Naive thymus-derived CD4-positive, alpha-beta T cell (primary cell): Measurements from ENCODE around the gene PHACTR1. TPM values are rescaled to one million over a fixed set of nuclear protein-coding genes. Genes with fewer than 3 reads are reported as not detected.

Experiments used
- ATAC-seq: fragments of 150-1000 bp; cut with Tn5 transposase; 2 replicates; pipeline ENCODE4 v1.10.0; 2021; ENCODE audit warnings: mild to moderate bottlenecking, moderate library complexity
- CTCF ChIA-PET: fragments of 350-600 bp; sonication (Branson Sonifier 250); formaldehyde crosslinking; loops from one replicate; lab custom pipeline; 2021; ENCODE audit warnings: antibody characterized with exemption; lab: Charles Lee
- POLR2A ChIA-PET: fragments of 350-600 bp; sonication (Branson Sonifier 250); formaldehyde crosslinking; loops from one replicate; lab custom pipeline; 2021; ENCODE audit warnings: antibody characterized with exemption, inconsistent platforms; lab: Charles Lee
- DNase-seq, 9 donors: peaks; one replicate each; pipeline versions ENCODE4 v3.0.0 to v3.0.0-alpha.2; 2020 to 2022; ENCODE audit warnings: mixed read lengths in 1 of 9
- H3K27ac ChIP-seq: one replicate; pipeline ENCODE4 v1.7.0; 2013; ENCODE audit warnings: mild to moderate bottlenecking, low read depth, low read length, moderate library complexity
- H3K27me3 ChIP-seq, 2 donors: one replicate each; pipeline ENCODE4 v1.7.0; 2013; ENCODE audit warnings: low read length in 2 of 2, mild to moderate bottlenecking in 2 of 2, moderate library complexity in 2 of 2; ENCODE audit not compliant: control insufficient read depth in 2 of 2, insufficient read depth in 2 of 2
- H3K36me3 ChIP-seq, 3 experiments: 1 replicate in 2 of 3; 2 replicates in 1 of 3; pipeline ENCODE4 v1.7.0; 2013; ENCODE audit warnings: low read length in 3 of 3, mild to moderate bottlenecking in 3 of 3, moderate library complexity in 1 of 3; ENCODE audit not compliant: insufficient read depth in 3 of 3, control insufficient read depth in 2 of 3
- H3K4me1 ChIP-seq, 2 donors: one replicate each; pipeline ENCODE4 v1.7.0; 2013; ENCODE audit warnings: low read length in 2 of 2, mild to moderate bottlenecking in 2 of 2, moderate library complexity in 1 of 2; ENCODE audit not compliant: control insufficient read depth in 2 of 2, insufficient read depth in 2 of 2
- H3K4me3 ChIP-seq: 2 replicates; pipeline ENCODE4 v1.7.0; 2013; ENCODE audit warnings: mild to moderate bottlenecking, low read length
- H3K9me3 ChIP-seq, 3 experiments: 1 replicate in 2 of 3; 2 replicates in 1 of 3; pipeline ENCODE4 v1.7.0; 2013; ENCODE audit warnings: low read length in 3 of 3; ENCODE audit not compliant: control insufficient read depth in 2 of 3
- H3K27ac Mint-ChIP-seq, 9 donors: one replicate each; pipeline ENCODE4 v1.8.0; 2020 to 2022; ENCODE audit warnings: mixed read lengths in 9 of 9, mild to moderate bottlenecking in 8 of 9, moderate library complexity in 5 of 9, inconsistent platforms in 2 of 9
- H3K27me3 Mint-ChIP-seq, 5 donors: one replicate each; pipeline ENCODE4 v1.8.0; 2021 to 2022; ENCODE audit warnings: mixed read lengths in 5 of 5, mild to moderate bottlenecking in 1 of 5
- H3K36me3 Mint-ChIP-seq, 5 donors: one replicate each; pipeline ENCODE4 v1.8.0; 2020 to 2022; ENCODE audit warnings: mixed read lengths in 5 of 5, mild to moderate bottlenecking in 3 of 5, inconsistent platforms in 1 of 5
- H3K4me1 Mint-ChIP-seq, 7 donors: one replicate each; pipeline ENCODE4 v1.8.0; 2020 to 2022; ENCODE audit warnings: mixed read lengths in 7 of 7, mild to moderate bottlenecking in 3 of 7, inconsistent platforms in 1 of 7
- H3K4me3 Mint-ChIP-seq, 10 donors: one replicate each; pipeline ENCODE4 v1.8.0; 2020 to 2022; ENCODE audit warnings: mild to moderate bottlenecking in 10 of 10, mixed read lengths in 10 of 10, moderate library complexity in 6 of 10, inconsistent platforms in 2 of 10
- H3K9me3 Mint-ChIP-seq, 11 donors: one replicate each; pipeline ENCODE4 v1.8.0; 2020 to 2022; ENCODE audit warnings: mixed read lengths in 11 of 11, mild to moderate bottlenecking in 4 of 11, inconsistent platforms in 1 of 11, moderate library complexity in 1 of 11
- intact Hi-C, 2 donors: fragments of 100-400 bp; cut with micrococcal nuclease; formaldehyde crosslinking; loops; one replicate each; pipeline ENCODE4 v1.15.1; 2023
- polyA plus RNA-seq, 2 donors: library from polyadenylated mRNA; unstranded; fragments of 300-500 nt; fragmentation: Illumina TruSeq; gene quantifications; one replicate each; pipeline ENCODE4 v1.2.3, GENCODE V29; 2021
- total RNA-seq, 6 experiments: library from RNA in 5 of 6; stranded (reverse) in 5 of 6; gene quantifications; 1 replicate in 5 of 6; 2 replicates in 1 of 6; pipeline ENCODE4 v1.2.3 and lab custom pipeline; 2021 to 2026

PHACTR1 gene
- total and polyA plus RNA-seq, 7 experiments from 2014 or later, result 0.18 to 43.1 (median 0.62) TPM

DNA sequence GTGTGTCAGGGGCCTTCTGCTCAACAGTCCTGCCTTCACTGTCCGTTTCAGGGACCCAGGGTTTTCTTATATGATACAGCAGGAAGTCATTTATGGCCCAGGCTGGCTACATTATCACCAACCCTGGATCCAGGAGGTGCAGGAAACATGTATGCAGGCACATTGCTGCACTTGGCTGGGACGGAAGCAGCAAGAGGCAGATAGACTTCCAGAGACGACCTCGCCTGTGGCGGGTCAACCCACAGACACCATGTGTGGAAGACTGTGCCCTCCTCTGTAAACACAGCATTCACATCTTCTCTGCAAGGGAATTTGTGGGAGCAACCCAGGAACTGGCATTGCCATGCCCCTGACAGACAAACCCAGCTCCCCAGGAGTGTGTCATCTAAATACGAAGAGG lies 568.1 kb downstream of the PHACTR1 start:
- Mint-ChIP-seq H3K27ac (no peak overlapping the region), H3K36me3 (peaks cover 9 to 35% (median 24%) of the 10 kb centered on the region in 5 donors), H3K9me3 (peaks cover 0 to 52% (median 16%) of the 10 kb centered on the region in 11 donors), H3K27me3 (no peaks in the 10 kb centered on the region), H3K4me3 (no peak overlapping the region), H3K4me1 (peaks cover 0 to 9% (median 6%) of the 10 kb centered on the region in 7 donors)
- intact Hi-C loops, result no loop called here
- Histone ChIP-seq H3K36me3 (no peaks in the 10 kb centered on the region), H3K27me3 (no peaks in the 10 kb centered on the region), H3K4me3 (no peak overlapping the region), H3K4me1 (no peaks in the 10 kb centered on the region), H3K9me3 (peaks cover 0 to 28% (median 15%) of the 10 kb centered on the region in 3 experiments), H3K27ac (no peak overlapping the region)
- ATAC-seq, result no peak
- CTCF ChIA-PET, result no interaction called here
- POLR2A ChIA-PET, result interaction anchor here (0.6 kb wide), 1 partner anchor 32 kb away, joined by 5 read pairs; no protein-coding TSS in a partner anchor
- DNase-seq, result no peak

DNA sequence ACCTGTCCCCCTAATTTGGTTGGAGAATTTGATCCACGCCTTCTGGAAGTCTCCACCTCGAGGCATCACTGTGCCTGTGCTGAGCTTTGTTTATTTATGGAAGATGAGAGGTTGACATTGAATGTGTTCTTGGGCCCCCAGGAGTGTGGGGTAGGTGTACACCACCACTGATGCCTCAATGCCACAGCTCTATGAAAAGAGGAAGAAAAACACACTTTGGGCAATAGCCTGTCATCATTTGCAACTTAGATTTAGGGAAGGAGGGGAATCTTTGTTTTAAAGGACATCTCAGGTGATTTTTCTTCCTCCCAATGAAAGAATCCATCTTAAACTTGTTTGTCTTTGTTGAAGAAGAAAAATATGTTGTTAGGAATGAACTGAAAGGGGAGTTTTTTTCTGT lies 569.1 kb downstream of the PHACTR1 start:
- no peak overlapping the region for H3K4me3 ChIP-seq
- Mint-ChIP-seq H3K4me3 (no peak overlapping the region), H3K9me3 (peaks cover 0 to 60% (median 16%) of the 10 kb centered on the region in 11 donors), H3K27me3 (no peaks in the 10 kb centered on the region), H3K4me1 (no peaks in the 10 kb centered on the region), H3K27ac (no peak overlapping the region), H3K36me3 (peaks cover 9 to 42% (median 32%) of the 10 kb centered on the region in 5 donors)
- no peaks in the 10 kb centered on the region for H3K4me1 ChIP-seq
- DNase-seq, result no peak
- no peak overlapping the region for H3K27ac ChIP-seq
- H3K36me3 ChIP-seq, result no peaks in the 10 kb centered on the region
- ChIA-PET CTCF (no interaction called here), POLR2A (no interaction called here)
- peaks cover 0 to 28% (median 15%) of the 10 kb centered on the region in 3 experiments for H3K9me3 ChIP-seq
- ATAC-seq, result peak; percentile 36
- no peaks in the 10 kb centered on the region for H3K27me3 ChIP-seq
- intact Hi-C loops, result no loop called here

DNA sequence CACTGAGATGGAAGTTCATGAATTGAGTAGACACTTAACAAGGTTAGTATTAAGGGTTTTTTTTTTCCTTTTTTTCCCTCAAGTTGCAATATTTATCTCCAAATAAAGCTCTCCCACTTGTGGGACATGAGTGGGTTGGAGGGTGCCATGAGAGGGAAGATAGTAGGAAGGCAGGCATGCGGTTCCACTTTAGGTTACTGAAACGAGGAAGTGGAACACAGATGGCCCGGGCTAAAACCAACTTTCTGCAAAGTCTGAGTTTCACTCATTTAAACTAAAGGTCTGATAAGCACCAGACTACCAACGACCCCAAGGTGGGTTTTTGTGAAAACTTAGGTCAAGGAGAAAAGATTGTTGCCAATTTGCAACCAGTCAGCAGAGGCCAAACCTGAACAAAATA lies 569.6 kb downstream of the PHACTR1 start:
- Mint-ChIP-seq H3K27me3 (no peaks in the 10 kb centered on the region), H3K36me3 (peaks cover 9 to 42% (median 32%) of the 10 kb centered on the region in 5 donors), H3K4me3 (no peak overlapping the region), H3K27ac (peak overlapping the region in 1 of 9 donors; percentile 43), H3K4me1 (no peaks in the 10 kb centered on the region), H3K9me3 (peaks cover 0 to 60% (median 16%) of the 10 kb centered on the region in 11 donors)
- Histone ChIP-seq H3K4me3 (no peak overlapping the region), H3K4me1 (no peaks in the 10 kb centered on the region), H3K27me3 (no peaks in the 10 kb centered on the region), H3K9me3 (peaks cover 0 to 28% (median 15%) of the 10 kb centered on the region in 3 experiments), H3K27ac (no peak overlapping the region), H3K36me3 (no peaks in the 10 kb centered on the region)
- intact Hi-C loops, result no loop called here
- no peak for DNase-seq
- CTCF ChIA-PET, result no interaction called here
- peak; percentile 50 for ATAC-seq
- POLR2A ChIA-PET, result no interaction called here

DNA sequence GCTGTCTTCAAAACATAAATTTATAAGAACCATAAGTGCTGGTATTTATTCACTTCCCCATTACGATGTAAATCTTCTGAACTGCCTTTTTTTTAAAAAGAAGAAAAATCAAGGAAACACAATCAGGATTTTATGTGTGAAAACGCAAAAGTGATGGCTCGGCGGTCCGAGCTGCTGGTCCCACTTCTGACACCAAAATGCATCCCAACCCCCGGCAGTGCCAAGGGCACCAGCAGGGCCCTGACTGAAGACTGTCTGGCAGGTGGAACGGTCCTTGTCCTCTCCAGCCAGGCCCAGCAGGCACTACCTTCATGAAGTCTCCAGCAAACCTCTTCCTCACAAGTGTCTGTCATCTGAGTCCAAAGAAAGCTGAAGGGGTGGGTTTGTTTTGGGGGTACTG lies 570.5 kb downstream of the PHACTR1 start:
- no peak overlapping the region for H3K27ac Mint-ChIP-seq
- no peak for DNase-seq

DNA sequence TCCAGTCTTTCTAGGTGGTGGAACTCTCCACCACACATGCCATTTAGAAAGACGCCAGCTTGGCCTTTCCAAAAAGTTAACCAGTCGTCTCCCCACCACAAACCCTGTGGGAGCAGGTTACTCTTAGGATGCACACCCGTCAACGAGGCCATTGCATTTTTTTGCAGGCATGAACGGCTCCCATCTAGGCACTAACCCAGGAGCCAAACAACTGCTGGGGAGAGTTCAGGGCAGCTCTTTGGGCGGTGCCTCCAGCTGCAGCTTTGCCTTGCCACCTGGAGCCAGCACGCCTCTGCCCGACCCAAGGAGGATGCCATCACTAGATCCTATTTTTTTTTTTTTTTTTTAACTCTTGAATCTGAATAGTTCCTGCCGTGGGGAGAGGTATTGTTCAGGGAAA lies 571.9 kb downstream of the PHACTR1 start:
- Mint-ChIP-seq H3K27me3 (no peaks in the 10 kb centered on the region), H3K4me1 (no peaks in the 10 kb centered on the region), H3K27ac (no peak overlapping the region), H3K4me3 (no peak overlapping the region), H3K36me3 (peaks cover 13 to 54% (median 45%) of the 10 kb centered on the region in 5 donors), H3K9me3 (peaks cover 0 to 59% (median 16%) of the 10 kb centered on the region in 11 donors)
- POLR2A ChIA-PET, result no interaction called here
- intact Hi-C loops, result no loop called here
- CTCF ChIA-PET, result no interaction called here
- H3K36me3 ChIP-seq, result peaks cover 0 to 16% (median 0%) of the 10 kb centered on the region in 3 experiments
- no peak overlapping the region for H3K27ac ChIP-seq
- H3K4me3 ChIP-seq, result no peak overlapping the region
- H3K4me1 ChIP-seq, result no peaks in the 10 kb centered on the region
- peaks cover 0 to 28% (median 15%) of the 10 kb centered on the region in 3 experiments for H3K9me3 ChIP-seq
- no peak for DNase-seq
- no peak for ATAC-seq
- H3K27me3 ChIP-seq, result no peaks in the 10 kb centered on the region

More for the DNA sequence above, 570.5 kb downstream of the PHACTR1 start:
- ATAC-seq, result no peak
- no peaks in the 10 kb centered on the region for H3K4me1 ChIP-seq
- no peaks in the 10 kb centered on the region for H3K27me3 ChIP-seq
- peaks cover 0 to 5% (median 0%) of the 10 kb centered on the region in 3 experiments for H3K36me3 ChIP-seq
- H3K36me3 Mint-ChIP-seq, result peaks cover 9 to 43% (median 38%) of the 10 kb centered on the region in 5 donors
- peaks cover 0 to 60% (median 16%) of the 10 kb centered on the region in 11 donors for H3K9me3 Mint-ChIP-seq
- no peaks in the 10 kb centered on the region for H3K27me3 Mint-ChIP-seq
- peaks cover 0 to 28% (median 15%) of the 10 kb centered on the region in 3 experiments for H3K9me3 ChIP-seq
- H3K4me1 Mint-ChIP-seq, result no peaks in the 10 kb centered on the region
- CTCF ChIA-PET, result no interaction called here
- H3K27ac ChIP-seq, result no peak overlapping the region
- no peak overlapping the region for H3K4me3 ChIP-seq
- intact Hi-C loops, result no loop called here
- H3K4me3 Mint-ChIP-seq, result no peak overlapping the region
- POLR2A ChIA-PET, result no interaction called here

DNA sequence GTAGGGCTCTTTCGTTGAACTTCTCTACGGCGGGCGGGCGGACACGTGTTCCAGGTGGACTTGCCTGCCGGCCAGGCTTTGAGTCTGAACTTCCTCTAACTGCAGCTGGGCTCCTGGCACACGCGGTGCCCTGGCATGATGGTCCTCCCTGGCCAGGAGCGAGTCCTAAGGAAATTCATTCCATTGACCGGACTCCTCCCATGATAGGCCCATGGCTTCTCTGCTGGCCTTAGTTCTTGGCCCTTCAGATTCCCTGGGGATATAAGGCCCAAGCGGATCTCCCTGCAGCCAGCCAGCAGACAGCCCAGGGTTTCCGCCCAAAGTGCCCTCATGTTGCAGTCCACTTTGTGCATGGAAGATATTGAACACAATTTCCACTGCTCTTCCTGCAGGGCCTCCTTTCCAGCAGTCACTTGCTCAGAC lies 572.4 kb downstream of the PHACTR1 start:
- no peak overlapping the region for H3K4me3 ChIP-seq
- ChIA-PET POLR2A (no interaction called here), CTCF (no interaction called here)
- peaks cover 0 to 19% (median 0%) of the 10 kb centered on the region in 3 experiments for H3K36me3 ChIP-seq
- no peaks in the 10 kb centered on the region for H3K4me1 ChIP-seq
- H3K27ac ChIP-seq, result no peak overlapping the region
- no peaks in the 10 kb centered on the region for H3K27me3 Mint-ChIP-seq
- H3K27me3 ChIP-seq, result no peaks in the 10 kb centered on the region
- peaks cover 0 to 54% (median 16%) of the 10 kb centered on the region in 11 donors for H3K9me3 Mint-ChIP-seq
- no peak overlapping the region for H3K27ac Mint-ChIP-seq
- ATAC-seq, result no peak
- peaks cover 0 to 28% (median 15%) of the 10 kb centered on the region in 3 experiments for H3K9me3 ChIP-seq
- intact Hi-C loops, result no loop called here
- no peak for DNase-seq
- peaks cover 15 to 57% (median 49%) of the 10 kb centered on the region in 5 donors for H3K36me3 Mint-ChIP-seq
- H3K4me3 Mint-ChIP-seq, result no peak overlapping the region
- no peaks in the 10 kb centered on the region for H3K4me1 Mint-ChIP-seq

DNA sequence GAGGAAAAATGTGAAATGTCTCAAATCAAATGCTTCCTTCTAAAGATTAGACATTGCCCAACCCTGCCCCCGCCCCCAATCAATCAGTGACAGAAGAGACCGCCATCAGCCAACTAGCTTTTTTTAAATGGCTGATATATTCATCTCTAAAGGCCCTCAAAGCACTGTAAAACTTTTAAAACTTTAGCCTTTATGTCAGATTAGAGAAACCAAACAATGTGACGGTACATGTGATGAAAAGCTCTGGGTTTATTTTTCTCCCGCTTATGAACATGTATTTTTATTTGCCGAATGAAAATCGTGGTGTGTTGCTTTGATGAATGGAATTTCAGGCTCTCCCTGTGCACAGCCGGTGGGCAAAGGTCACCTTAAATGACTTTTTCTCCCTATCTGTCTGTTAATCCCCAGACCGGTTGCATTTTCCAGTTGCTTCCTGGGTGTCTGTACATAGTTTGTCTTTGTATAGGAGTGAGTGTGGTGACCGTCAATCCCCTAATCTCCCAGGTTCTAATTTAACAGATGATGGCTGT lies 573.3 kb downstream of the PHACTR1 start:
- no peak overlapping the region for H3K4me3 ChIP-seq
- CTCF ChIA-PET, result no interaction called here
- POLR2A ChIA-PET, result no interaction called here
- no peak overlapping the region for H3K4me3 Mint-ChIP-seq
- H3K9me3 ChIP-seq, result peaks cover 0 to 28% (median 15%) of the 10 kb centered on the region in 3 experiments
- H3K27me3 Mint-ChIP-seq, result no peaks in the 10 kb centered on the region
- no peaks in the 10 kb centered on the region for H3K4me1 ChIP-seq
- no peaks in the 10 kb centered on the region for H3K4me1 Mint-ChIP-seq
- ATAC-seq (no peak), DNase-seq (no peak)
- intact Hi-C loops, result no loop called here
- peaks cover 22 to 65% (median 58%) of the 10 kb centered on the region in 5 donors for H3K36me3 Mint-ChIP-seq
- H3K36me3 ChIP-seq, result peaks cover 0 to 28% (median 0%) of the 10 kb centered on the region in 3 experiments
- H3K27ac Mint-ChIP-seq, result no peak overlapping the region
- peaks cover 0 to 49% (median 16%) of the 10 kb centered on the region in 11 donors for H3K9me3 Mint-ChIP-seq
- H3K27me3 ChIP-seq, result no peaks in the 10 kb centered on the region
- no peak overlapping the region for H3K27ac ChIP-seq
